SK-N-SH treated with all-trans-retinoic acid at 6 μM for 48 hours (cell line): Measurements from ENCODE around the gene SRGN.

Source experiments
- CSDC2 ChIP-seq: fragments of 250-450 bp; sonication (Bioruptor Pico); IDR thresholded peaks from 2 replicates; pipeline ENCODE4 v1.5.0; 2020; ENCODE audit warnings: mild to moderate bottlenecking, moderate library complexity
- ESRRG ChIP-seq: fragments of 250-450 bp; sonication (Bioruptor Pico); IDR thresholded peaks from 2 replicates; pipeline ENCODE4 v1.6.1; 2021; ENCODE audit warnings: mild to moderate bottlenecking
- OSR1 ChIP-seq: fragments of 250-450 bp; sonication (Bioruptor Pico); IDR thresholded peaks from 2 replicates; pipeline ENCODE4 v1.8.0; 2022; ENCODE audit warnings: moderate library complexity, mild to moderate bottlenecking, inconsistent platforms
- PATZ1 ChIP-seq: fragments of 250-450 bp; sonication (Bioruptor Pico); IDR thresholded peaks from 2 replicates; pipeline ENCODE4 v1.8.0; 2020; ENCODE audit warnings: mild to moderate bottlenecking, moderate library complexity, borderline replicate concordance
- SNAI2 ChIP-seq: fragments of 250-450 bp; sonication (Bioruptor Pico); IDR thresholded peaks from 2 replicates; pipeline ENCODE4 v1.5.0; 2020; ENCODE audit warnings: mild to moderate bottlenecking, moderate library complexity
- TCF4 ChIP-seq: fragments of 250-450 bp; sonication (Bioruptor Pico); IDR thresholded peaks from 2 replicates; pipeline ENCODE4 v1.8.0; 2021; ENCODE audit warnings: mild to moderate bottlenecking, moderate library complexity, borderline replicate concordance
- ZFP3 ChIP-seq: fragments of 250-450 bp; sonication (Bioruptor Pico); IDR thresholded peaks from 2 replicates; pipeline ENCODE4 v1.5.0; 2020; ENCODE audit warnings: mild to moderate bottlenecking, moderate library complexity
- ZNF70 ChIP-seq: fragments of 450-650 bp; formaldehyde crosslinking; IDR thresholded peaks from 2 replicates; pipeline ENCODE4 v1.5.0; 2020; ENCODE audit warnings: mild to moderate bottlenecking, moderate library complexity

- no peak for TF ChIP-seq SNAI2 (CRISPR knock-in tag)
- no peak for TF ChIP-seq CSDC2 (CRISPR knock-in tag)
- no peak for TF ChIP-seq ESRRG (CRISPR knock-in tag)
- no peak for TF ChIP-seq ZFP3
- no peak for TF ChIP-seq TCF4 (CRISPR knock-in tag)
- no peak for TF ChIP-seq OSR1 (CRISPR knock-in tag)
- TF ChIP-seq PATZ1 (CRISPR knock-in tag), result no peak
- TF ChIP-seq ZNF70 (CRISPR knock-in tag), result no peak
These were observed 18.5 kb upstream of the SRGN start for GRCh38 chr10:69069090-69070042.
